Muscle layer of duodenum (tissue), 2 donors: Measurements from ENCODE around the gene LRIG3.

ENCODE experiments used
- H3K27ac ChIP-seq: one replicate; pipeline ENCODE4 v1.7.0; 2013; ENCODE audit warnings: mild to moderate bottlenecking, low read length
- H3K27me3 ChIP-seq: one replicate; pipeline ENCODE4 v1.7.0; 2013; ENCODE audit warnings: low read depth, mild to moderate bottlenecking, control low read depth, low read length
- H3K36me3 ChIP-seq, 2 donors: one replicate each; pipeline ENCODE4 v1.7.0; 2013; ENCODE audit warnings: low read length in 2 of 2, control low read depth in 1 of 2, mild to moderate bottlenecking in 1 of 2; ENCODE audit not compliant: insufficient read depth in 2 of 2, control insufficient read depth in 1 of 2
- H3K4me1 ChIP-seq, 2 donors: one replicate each; pipeline ENCODE4 v1.7.0; 2013; ENCODE audit warnings: low read length in 2 of 2, mild to moderate bottlenecking in 2 of 2, control low read depth in 1 of 2, moderate library complexity in 1 of 2; ENCODE audit not compliant: insufficient read depth in 2 of 2, control insufficient read depth in 1 of 2
- H3K4me3 ChIP-seq, 2 donors: one replicate each; pipeline ENCODE4 v1.7.0; 2013; ENCODE audit warnings: low read length in 2 of 2, low read depth in 1 of 2, mild to moderate bottlenecking in 1 of 2
- H3K9me3 ChIP-seq, 2 donors: one replicate each; pipeline ENCODE4 v1.7.0; 2013; ENCODE audit warnings: low read length in 2 of 2, control low read depth in 1 of 2, mild to moderate bottlenecking in 1 of 2; ENCODE audit not compliant: control insufficient read depth in 1 of 2
- donor health status: healthy.

Gene LRIG3

GRCh38 chr12:58850826-58851225 is 69.5 kb downstream of the LRIG3 start:
- no peaks in the 10 kb centered on the region for H3K9me3 ChIP-seq
- H3K4me1 ChIP-seq = no peaks in the 10 kb centered on the region
- H3K27me3 ChIP-seq = no peaks in the 10 kb centered on the region
- H3K27ac ChIP-seq = no peak overlapping the region
- no peaks in the 10 kb centered on the region for H3K36me3 ChIP-seq
- no peak overlapping the region for H3K4me3 ChIP-seq

- H3K4me3 ChIP-seq = no peak overlapping the region
- H3K27me3 ChIP-seq = no peaks in the 10 kb centered on the region
- H3K4me1 ChIP-seq = no peaks in the 10 kb centered on the region
- H3K9me3 ChIP-seq = no peaks in the 10 kb centered on the region
- H3K36me3 ChIP-seq = no peaks in the 10 kb centered on the region
- H3K27ac ChIP-seq = no peak overlapping the region
Measured at GRCh38 chr12:58847901-58848600, 72.3 kb downstream of the LRIG3 start.

- Histone ChIP-seq H3K27me3 (no peaks in the 10 kb centered on the region), H3K36me3 (no peaks in the 10 kb centered on the region), H3K4me1 (no peaks in the 10 kb centered on the region), H3K27ac (no peak overlapping the region), H3K9me3 (no peaks in the 10 kb centered on the region), H3K4me3 (no peak overlapping the region)
Measured at GRCh38 chr12:58844161-58844560, 76.1 kb downstream of the LRIG3 start.

- Histone ChIP-seq H3K9me3 (peaks cover 0 to 2% of the 10 kb centered on the region in 2 donors), H3K27ac (no peak overlapping the region), H3K27me3 (no peaks in the 10 kb centered on the region), H3K4me1 (no peaks in the 10 kb centered on the region), H3K36me3 (no peaks in the 10 kb centered on the region), H3K4me3 (no peak overlapping the region)
Measured at GRCh38 chr12:58841058-58841798, 79.1 kb downstream of the LRIG3 start.

- Histone ChIP-seq H3K4me1 (no peaks in the 10 kb centered on the region), H3K36me3 (no peaks in the 10 kb centered on the region), H3K9me3 (peaks cover 0 to 2% of the 10 kb centered on the region in 2 donors), H3K27me3 (no peaks in the 10 kb centered on the region), H3K4me3 (no peak overlapping the region), H3K27ac (no peak overlapping the region)
Measured at GRCh38 chr12:58833853-58834252, 86.5 kb downstream of the LRIG3 start.

GRCh38 chr12:58832920-58833319 is 87.4 kb downstream of the LRIG3 start:
- H3K4me3 ChIP-seq = no peak overlapping the region
- no peak overlapping the region for H3K27ac ChIP-seq
- no peaks in the 10 kb centered on the region for H3K36me3 ChIP-seq
- no peaks in the 10 kb centered on the region for H3K4me1 ChIP-seq
- H3K27me3 ChIP-seq = no peaks in the 10 kb centered on the region
- peaks cover 0 to 2% of the 10 kb centered on the region in 2 donors for H3K9me3 ChIP-seq
